GM12864 (cell line): ENCODE measurements around the gene RGSL1.
"Not testable (repeated sequence)": the region's sequence is repeated elsewhere in the genome, so short reads cannot be mapped to it uniquely, and the experiment has no call there.

Experiments
- DNase-seq: peaks from one replicate; pipeline ENCODE4 v3.0.0-alpha.2; 2011; ENCODE audit warnings: low read depth
- H3K4me3 ChIP-seq: 2 replicates; pipeline ENCODE4 v1.5.1; 2011; ENCODE audit warnings: mild to moderate bottlenecking, low read depth, low read length, control low read depth
- TF ChIP-seq, protein P1 (sequence below): IDR thresholded peaks from 2 replicates; pipeline ENCODE4 v1.5.1; 2011; ENCODE audit warnings: low read depth, mild to moderate bottlenecking, moderate library complexity, low read length, control low read depth, inconsistent platforms; ENCODE audit errors: missing control alignments

Gene RGSL1

DNA sequence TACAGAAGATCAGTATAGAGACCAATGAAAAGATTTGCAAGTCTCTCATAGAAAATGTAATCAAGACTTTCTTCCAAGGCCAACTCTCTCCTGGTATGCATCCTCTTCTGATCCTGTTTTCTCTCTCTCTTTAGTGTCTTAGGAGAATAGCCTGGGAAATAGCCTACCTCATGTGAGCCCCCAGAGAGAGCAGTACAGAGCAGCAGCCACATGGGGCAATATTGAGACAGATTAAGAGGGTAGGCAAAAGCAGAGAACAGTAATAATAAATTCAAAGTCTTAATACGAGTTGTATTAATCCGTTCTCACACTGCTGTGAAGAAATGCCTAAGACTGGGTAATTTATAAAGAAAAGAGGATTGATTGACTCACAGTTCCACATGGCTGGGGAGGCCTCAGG, 77.7 kb downstream of the RGSL1 start:
- no peak overlapping the region for H3K4me3 ChIP-seq
- no peak for DNase-seq
- TF ChIP-seq, protein P1, sequence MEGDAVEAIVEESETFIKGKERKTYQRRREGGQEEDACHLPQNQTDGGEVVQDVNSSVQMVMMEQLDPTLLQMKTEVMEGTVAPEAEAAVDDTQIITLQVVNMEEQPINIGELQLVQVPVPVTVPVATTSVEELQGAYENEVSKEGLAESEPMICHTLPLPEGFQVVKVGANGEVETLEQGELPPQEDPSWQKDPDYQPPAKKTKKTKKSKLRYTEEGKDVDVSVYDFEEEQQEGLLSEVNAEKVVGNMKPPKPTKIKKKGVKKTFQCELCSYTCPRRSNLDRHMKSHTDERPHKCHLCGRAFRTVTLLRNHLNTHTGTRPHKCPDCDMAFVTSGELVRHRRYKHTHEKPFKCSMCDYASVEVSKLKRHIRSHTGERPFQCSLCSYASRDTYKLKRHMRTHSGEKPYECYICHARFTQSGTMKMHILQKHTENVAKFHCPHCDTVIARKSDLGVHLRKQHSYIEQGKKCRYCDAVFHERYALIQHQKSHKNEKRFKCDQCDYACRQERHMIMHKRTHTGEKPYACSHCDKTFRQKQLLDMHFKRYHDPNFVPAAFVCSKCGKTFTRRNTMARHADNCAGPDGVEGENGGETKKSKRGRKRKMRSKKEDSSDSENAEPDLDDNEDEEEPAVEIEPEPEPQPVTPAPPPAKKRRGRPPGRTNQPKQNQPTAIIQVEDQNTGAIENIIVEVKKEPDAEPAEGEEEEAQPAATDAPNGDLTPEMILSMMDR, result peak; percentile 19

DNA sequence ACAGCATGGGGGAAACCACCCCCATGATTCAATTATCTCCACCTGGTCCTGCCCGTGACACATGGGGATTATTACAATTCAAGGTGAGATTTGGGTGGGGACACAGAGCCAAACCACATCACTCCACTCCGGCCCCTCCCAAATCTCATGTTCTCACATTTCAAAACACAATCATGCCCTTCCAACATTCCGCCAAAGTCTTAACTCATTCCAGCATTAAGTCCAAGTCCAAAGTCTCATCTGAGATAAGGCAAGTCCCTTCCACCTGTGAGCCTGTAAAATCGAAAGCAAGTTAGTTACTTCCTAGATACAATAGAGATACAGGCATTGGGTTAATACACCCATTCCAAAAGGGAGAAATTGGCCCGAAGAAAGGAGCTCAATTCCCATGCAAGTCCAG, 78.3 kb downstream of the RGSL1 start:
- not testable (repeated sequence) for H3K4me3 ChIP-seq, DNase-seq

GRCh38 chr1:182533896-182534295, 84.0 kb downstream of the RGSL1 start:
- TF ChIP-seq, protein P1, result no peak
- H3K4me3 ChIP-seq, result no peak overlapping the region
- DNase-seq, result no peak

DNA sequence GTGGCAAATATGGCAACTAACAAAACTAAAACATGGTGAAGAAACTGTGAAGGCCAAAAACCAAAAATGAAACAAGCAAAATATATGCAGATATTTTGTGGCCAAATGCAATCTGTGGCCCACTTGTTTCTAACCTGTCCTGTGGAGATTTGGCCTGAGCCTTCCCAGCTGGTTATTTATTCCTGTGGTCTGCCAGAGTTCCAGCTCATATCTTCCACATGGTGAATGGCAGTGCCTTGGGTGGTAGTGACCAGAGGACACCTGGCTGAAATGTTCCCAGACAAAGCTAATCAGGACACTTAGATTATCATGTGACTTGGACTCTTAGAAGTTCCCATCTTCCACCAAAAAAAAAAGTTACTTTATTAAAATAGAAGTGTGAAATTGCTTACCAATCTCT, 99.4 kb downstream of the RGSL1 start:
- no peak for DNase-seq
- TF ChIP-seq, protein P1, result no peak
- no peak overlapping the region for H3K4me3 ChIP-seq

DNA sequence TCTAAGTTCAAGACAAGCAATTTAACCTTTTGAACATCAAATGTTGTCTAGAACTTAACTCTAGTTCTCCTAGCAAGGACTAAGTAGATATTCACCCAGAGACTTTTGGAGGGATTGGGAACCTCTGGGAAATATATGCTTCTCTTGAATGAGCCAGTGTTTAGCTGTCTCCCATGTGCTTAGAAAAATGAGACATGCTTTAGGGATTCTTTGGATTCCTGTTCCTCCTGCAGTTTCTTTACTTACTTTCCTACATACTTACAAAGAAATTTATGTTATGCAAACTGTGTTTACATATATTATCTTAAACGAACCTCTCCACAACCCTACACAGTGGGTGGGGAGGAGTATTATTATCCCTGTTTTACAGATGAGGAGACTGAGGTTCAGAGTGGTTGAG, 99.9 kb downstream of the RGSL1 start:
- TF ChIP-seq, protein P1, result no peak
- H3K4me3 ChIP-seq, result no peak overlapping the region
- no peak for DNase-seq

GRCh38 chr1:182552527-182552926, 102.6 kb downstream of the RGSL1 start:
- no peak for DNase-seq
- TF ChIP-seq, protein P1, result no peak
- no peak overlapping the region for H3K4me3 ChIP-seq

DNA sequence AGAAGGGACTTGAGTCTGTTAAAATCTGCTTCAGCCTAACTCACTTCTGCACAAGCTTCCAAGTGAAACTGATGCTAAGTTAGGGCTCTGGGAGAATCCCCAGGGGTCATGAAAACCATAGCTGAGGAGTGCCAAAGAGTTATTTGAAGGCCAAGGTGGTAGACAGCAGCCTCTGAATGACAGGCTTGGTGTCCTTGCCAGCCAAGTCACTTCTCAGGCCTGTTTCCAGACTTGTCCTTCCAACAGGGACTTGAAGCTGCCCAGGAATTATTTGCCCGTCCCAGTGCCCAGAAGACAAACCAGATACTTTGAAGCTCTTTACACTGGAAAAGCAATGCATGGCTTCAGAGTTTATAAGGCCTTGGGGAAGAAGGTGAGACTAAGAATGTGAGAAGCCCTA, 105.5 kb downstream of the RGSL1 start:
- TF ChIP-seq, protein P1, result no peak
- no peak overlapping the region for H3K4me3 ChIP-seq

GRCh38 chr1:182556279-182556678, 106.3 kb downstream of the RGSL1 start:
- TF ChIP-seq, protein P1, result no peak
- no peak for DNase-seq
- H3K4me3 ChIP-seq, result no peak overlapping the region

More for the DNA sequence above, 105.5 kb downstream of the RGSL1 start:
- no peak for DNase-seq
